Measurements from ENCODE around the gene TSPEAR. TPM values are rescaled to one million over a fixed set of nuclear protein-coding genes. Genes with fewer than 3 reads are reported as not detected.

TSPEAR gene
- total RNA-seq, 2 donors from 2014 or later = not detected

DNA sequence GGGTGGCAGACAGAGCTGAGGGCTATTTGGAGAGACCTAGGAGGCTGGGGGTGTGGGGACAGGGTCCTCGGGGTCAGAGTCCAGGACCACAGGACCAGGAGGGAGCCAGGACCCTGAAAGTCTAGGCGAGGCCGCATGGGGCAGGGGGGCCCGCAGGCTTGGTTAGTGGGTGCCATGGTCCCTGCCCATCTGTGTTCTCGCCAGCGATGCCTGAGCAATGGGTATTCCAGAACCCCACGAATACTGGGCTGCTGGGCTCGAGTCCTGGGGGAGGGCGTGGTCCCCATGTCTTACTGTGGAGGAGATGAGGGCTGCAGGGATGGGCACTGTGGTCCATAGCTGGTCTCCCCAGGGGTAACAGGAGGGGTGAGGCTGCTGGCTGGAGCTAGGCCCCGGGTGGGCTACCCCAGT, 121.1 kb downstream of the TSPEAR start:
- Histone ChIP-seq H3K9ac (ENCODE audit: low read depth in 2 of 2, low read length in 2 of 2) (no peak overlapping the region), H3K4me1 (no peaks in the 10 kb centered on the region), H3K9me3 (no peaks in the 10 kb centered on the region), H3K27me3 (no peaks in the 10 kb centered on the region), H3K36me3 (no peaks in the 10 kb centered on the region), H3K27ac (no peak overlapping the region), H3K4me3 (no peak overlapping the region)
- intact Hi-C loops (cut with DNase I) = no loop called here
- no peak for DNase-seq
- TF ChIP-seq, protein P1, sequence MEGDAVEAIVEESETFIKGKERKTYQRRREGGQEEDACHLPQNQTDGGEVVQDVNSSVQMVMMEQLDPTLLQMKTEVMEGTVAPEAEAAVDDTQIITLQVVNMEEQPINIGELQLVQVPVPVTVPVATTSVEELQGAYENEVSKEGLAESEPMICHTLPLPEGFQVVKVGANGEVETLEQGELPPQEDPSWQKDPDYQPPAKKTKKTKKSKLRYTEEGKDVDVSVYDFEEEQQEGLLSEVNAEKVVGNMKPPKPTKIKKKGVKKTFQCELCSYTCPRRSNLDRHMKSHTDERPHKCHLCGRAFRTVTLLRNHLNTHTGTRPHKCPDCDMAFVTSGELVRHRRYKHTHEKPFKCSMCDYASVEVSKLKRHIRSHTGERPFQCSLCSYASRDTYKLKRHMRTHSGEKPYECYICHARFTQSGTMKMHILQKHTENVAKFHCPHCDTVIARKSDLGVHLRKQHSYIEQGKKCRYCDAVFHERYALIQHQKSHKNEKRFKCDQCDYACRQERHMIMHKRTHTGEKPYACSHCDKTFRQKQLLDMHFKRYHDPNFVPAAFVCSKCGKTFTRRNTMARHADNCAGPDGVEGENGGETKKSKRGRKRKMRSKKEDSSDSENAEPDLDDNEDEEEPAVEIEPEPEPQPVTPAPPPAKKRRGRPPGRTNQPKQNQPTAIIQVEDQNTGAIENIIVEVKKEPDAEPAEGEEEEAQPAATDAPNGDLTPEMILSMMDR (IDR thresholded peaks at IDR 0.05) = no peak

DNA sequence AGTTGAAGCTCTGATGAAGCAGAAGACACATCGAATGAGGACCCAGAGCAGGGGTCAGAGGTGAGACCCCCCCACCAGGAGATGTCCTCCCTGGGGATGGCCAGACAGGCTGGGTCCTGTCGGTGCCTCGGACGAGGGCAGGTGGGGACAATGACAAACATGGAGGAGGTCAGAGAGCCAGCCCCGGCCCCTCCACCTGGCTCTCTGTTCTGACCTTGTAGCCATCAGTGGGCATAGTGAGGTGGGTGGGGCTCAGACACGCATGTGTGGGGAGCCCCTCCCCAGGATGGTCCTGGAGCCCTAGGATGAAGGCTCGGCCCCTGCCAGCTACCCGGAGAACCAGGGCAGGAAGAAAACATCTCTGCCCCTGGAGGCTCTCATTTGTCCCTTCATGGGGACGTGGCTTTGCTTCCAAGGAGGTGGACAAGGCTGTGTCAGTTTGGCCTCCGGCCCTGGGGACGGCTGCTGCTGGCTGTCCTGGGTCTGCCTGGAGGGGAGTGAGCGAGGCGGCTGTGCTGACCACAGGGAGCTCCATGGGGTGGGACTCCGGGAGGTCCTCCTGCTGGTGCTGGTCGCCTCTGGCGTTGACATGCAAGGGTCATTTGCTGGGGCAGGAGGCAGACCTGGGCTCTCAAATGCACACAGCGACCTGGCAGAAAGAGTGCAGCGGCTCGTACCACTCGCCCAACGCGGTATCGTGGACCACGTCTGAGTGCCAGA, 121.6 kb downstream of the TSPEAR start:
- TF ChIP-seq, protein P1 (IDR thresholded peaks at IDR 0.05) = no peak
- Histone ChIP-seq H3K9ac (ENCODE audit: low read depth in 2 of 2, low read length in 2 of 2) (no peak overlapping the region), H3K27me3 (no peaks in the 10 kb centered on the region), H3K27ac (no peak overlapping the region), H3K9me3 (no peaks in the 10 kb centered on the region), H3K36me3 (no peaks in the 10 kb centered on the region), H3K4me1 (no peaks in the 10 kb centered on the region), H3K4me3 (no peak overlapping the region)
- no peak for DNase-seq
- intact Hi-C loops (cut with DNase I) = no loop called here

DNA sequence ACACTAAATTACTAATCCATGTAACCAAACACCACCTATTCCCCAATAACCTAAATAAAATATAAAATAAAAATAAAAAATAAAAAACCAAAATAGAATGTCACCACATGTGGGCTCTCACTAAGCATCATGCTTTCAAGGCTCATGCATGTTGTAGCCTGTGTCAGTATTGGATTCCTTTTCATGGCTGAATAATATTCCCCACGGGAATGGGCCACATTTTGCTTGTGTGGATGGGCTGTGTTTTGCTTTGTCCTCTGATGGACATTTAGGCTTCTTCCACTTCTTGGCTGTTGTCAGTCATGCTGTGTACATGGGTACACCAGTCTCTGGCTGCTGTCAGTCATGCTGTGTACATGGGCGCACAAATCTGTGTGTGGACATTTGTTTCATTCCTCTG, 122.3 kb downstream of the TSPEAR start:
- Histone ChIP-seq H3K27me3 (no peaks in the 10 kb centered on the region), H3K27ac (no peak overlapping the region), H3K9me3 (no peaks in the 10 kb centered on the region), H3K36me3 (no peaks in the 10 kb centered on the region), H3K9ac (ENCODE audit: low read depth in 2 of 2, low read length in 2 of 2) (no peak overlapping the region), H3K4me1 (no peaks in the 10 kb centered on the region), H3K4me3 (no peak overlapping the region)
- intact Hi-C loops (cut with DNase I) = no loop called here
- DNase-seq = no peak
- TF ChIP-seq, protein P1 (IDR thresholded peaks at IDR 0.05) = no peak

DNA sequence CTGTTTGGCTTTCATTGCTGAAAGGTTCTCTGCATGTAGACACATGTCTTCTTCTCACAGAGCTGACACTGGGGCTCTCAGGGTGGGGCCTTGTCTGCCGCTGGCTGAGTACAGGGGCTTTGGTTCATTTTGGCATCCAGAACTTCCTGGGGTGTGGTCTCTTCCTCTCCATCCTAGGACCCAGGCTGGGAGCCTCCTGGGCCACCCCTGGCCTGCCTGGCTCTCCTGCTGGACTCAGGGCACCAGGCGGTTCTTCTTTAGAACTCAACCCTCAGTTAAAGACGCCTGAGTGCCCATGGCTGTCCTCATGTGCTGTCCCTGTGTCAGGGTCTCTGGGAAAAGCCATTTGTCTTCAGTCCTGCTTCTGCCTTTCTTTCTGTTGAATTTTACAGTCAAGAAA, 125.5 kb downstream of the TSPEAR start:
- DNase-seq = no peak
- Histone ChIP-seq H3K36me3 (no peaks in the 10 kb centered on the region), H3K4me1 (no peaks in the 10 kb centered on the region), H3K9me3 (no peaks in the 10 kb centered on the region), H3K27me3 (no peaks in the 10 kb centered on the region), H3K4me3 (no peak overlapping the region), H3K27ac (no peak overlapping the region), H3K9ac (ENCODE audit: low read depth in 2 of 2, low read length in 2 of 2) (no peak overlapping the region)
- intact Hi-C loops (cut with DNase I) = no loop called here
- TF ChIP-seq, protein P1 (IDR thresholded peaks at IDR 0.05) = no peak

DNA sequence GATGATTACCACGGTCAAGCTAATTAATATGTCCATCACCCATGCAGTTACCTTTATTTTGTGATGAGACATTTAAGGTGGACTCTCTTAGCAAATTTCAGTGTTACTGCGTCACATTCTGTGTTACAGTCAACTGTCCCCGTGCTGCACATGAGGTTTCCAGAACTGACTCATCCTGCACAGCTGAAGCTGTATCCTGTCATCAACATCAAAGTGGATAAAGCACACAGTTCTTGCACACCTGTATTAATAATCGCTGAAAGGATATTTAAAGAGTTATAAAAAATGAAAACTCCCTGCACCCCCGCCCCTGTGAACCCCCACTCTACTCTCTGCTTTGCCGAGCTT, 127.6 kb downstream of the TSPEAR start:
- intact Hi-C loops (cut with DNase I) = no loop called here
- DNase-seq = no peak
- Histone ChIP-seq H3K27ac (no peak overlapping the region), H3K9ac (ENCODE audit: low read depth in 2 of 2, low read length in 2 of 2) (no peak overlapping the region), H3K4me3 (no peak overlapping the region), H3K27me3 (no peaks in the 10 kb centered on the region), H3K36me3 (no peaks in the 10 kb centered on the region), H3K9me3 (no peaks in the 10 kb centered on the region), H3K4me1 (no peaks in the 10 kb centered on the region)
- TF ChIP-seq, protein P1 (IDR thresholded peaks at IDR 0.05) = no peak
